DND-41 (cell line): Measurements from ENCODE around the gene FAM228B.

Experiments
- ATAC-seq: fragments of 200-7000 bp; cut with Tn5 transposase; 3 replicates; pipeline ENCODE4 v1.9.1; 2021; ENCODE audit warnings: low read depth; ENCODE audit not compliant: insufficient read depth
- DNase-seq: peaks from one replicate; pipeline ENCODE4 v3.0.0-alpha.2; 2020
- H2AFZ ChIP-seq: 2 replicates; pipeline ENCODE4 v1.6.0; 2012; ENCODE audit warnings: low read depth, low read length
- H3K27ac ChIP-seq: 2 replicates; pipeline ENCODE4 v1.5.1; 2012; ENCODE audit warnings: low read length, inconsistent platforms
- H3K27me3 ChIP-seq: fragments of 200-600 bp; sonication (generic); 2 replicates; pipeline ENCODE4 v1.6.0; 2012; ENCODE audit warnings: low read length, mild to moderate bottlenecking, inconsistent platforms; ENCODE audit not compliant: insufficient read depth, poor library complexity
- H3K36me3 ChIP-seq: 2 replicates; pipeline ENCODE4 v1.5.1; 2012; ENCODE audit warnings: low read length, inconsistent platforms; ENCODE audit not compliant: insufficient read depth
- H3K4me1 ChIP-seq: 2 replicates; pipeline ENCODE4 v1.5.1; 2012; ENCODE audit warnings: mild to moderate bottlenecking, low read length; ENCODE audit not compliant: insufficient read depth
- H3K4me2 ChIP-seq: 2 replicates; pipeline ENCODE4 v1.6.0; 2012; ENCODE audit warnings: mild to moderate bottlenecking, moderate library complexity, low read length, inconsistent platforms; ENCODE audit not compliant: insufficient read depth
- H3K4me3 ChIP-seq, 2 experiments: fragments of 200-600 bp in 1 of 2; shearing (Covaris generic) in 1 of 2; 2 replicates each; pipeline ENCODE4 v1.5.1; 2012 to 2016; ENCODE audit warnings: inconsistent platforms in 2 of 2, low read length in 2 of 2, mild to moderate bottlenecking in 2 of 2, low read depth in 1 of 2, moderate library complexity in 1 of 2
- H3K79me2 ChIP-seq: 2 replicates; pipeline ENCODE4 v1.6.0; 2012; ENCODE audit warnings: low read length, inconsistent platforms; ENCODE audit not compliant: insufficient read depth
- H3K9ac ChIP-seq: 2 replicates; pipeline ENCODE4 v1.6.0; 2012; ENCODE audit warnings: low read depth, mild to moderate bottlenecking, inconsistent platforms, low read length, moderate library complexity
- H3K9me3 ChIP-seq: 2 replicates; pipeline ENCODE4 v1.5.1; 2012; ENCODE audit warnings: low read length, moderate library complexity, mild to moderate bottlenecking, inconsistent platforms; ENCODE audit not compliant: insufficient read depth, severe bottlenecking
- H4K20me1 ChIP-seq: 2 replicates; pipeline ENCODE4 v1.6.0; 2012; ENCODE audit warnings: low read length; ENCODE audit not compliant: insufficient read depth
- EZH2 ChIP-seq: IDR thresholded peaks from 3 replicates; pipeline ENCODE4 v1.6.1; 2012; ENCODE audit warnings: borderline replicate concordance, low read depth, mild to moderate bottlenecking, moderate library complexity, low read length, inconsistent platforms; ENCODE audit not compliant: severe bottlenecking
- TF ChIP-seq, protein P1 (sequence below): IDR thresholded peaks from 2 replicates; pipeline ENCODE4 v1.5.1; 2012; ENCODE audit warnings: borderline replicate concordance, low read length, moderate library complexity, mild to moderate bottlenecking; ENCODE audit not compliant: poor library complexity, severe bottlenecking; ENCODE audit errors: extremely low read depth

The FAM228B gene

DNA sequence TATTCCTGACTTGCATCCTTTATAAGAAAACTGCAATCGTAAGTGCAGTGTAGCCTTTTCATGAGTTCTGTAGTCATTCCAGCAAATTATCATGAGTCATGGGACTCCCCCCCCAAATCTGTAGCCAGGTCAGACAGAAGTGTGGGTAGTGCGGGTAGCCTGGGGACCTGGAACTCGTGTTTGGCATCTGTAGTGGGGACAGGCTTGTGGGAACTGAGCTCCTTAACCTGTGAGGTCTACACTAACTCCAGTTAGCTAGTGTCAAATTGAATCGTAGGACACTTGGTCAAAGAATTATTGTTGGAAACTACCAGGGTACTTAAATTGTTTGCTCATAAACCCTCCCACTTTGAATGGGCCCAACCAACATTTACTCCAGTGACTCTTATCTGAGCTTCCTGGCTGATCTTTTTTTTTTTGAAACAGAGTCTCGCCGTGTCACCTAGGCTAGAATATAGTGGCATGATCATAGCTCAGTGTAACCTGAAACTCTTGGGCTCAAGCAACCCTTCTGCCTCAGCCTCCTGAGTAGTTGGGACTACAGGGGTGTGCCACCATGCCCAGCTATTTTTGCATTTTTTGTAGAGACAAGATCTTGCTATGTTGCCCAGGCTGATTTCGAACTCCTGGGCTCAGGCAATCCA, 12.5 kb upstream of the FAM228B start:
- H4K20me1 ChIP-seq: no peaks in the 10 kb centered on the region
- no peak for TF ChIP-seq EZH2
- TF ChIP-seq, protein P1, sequence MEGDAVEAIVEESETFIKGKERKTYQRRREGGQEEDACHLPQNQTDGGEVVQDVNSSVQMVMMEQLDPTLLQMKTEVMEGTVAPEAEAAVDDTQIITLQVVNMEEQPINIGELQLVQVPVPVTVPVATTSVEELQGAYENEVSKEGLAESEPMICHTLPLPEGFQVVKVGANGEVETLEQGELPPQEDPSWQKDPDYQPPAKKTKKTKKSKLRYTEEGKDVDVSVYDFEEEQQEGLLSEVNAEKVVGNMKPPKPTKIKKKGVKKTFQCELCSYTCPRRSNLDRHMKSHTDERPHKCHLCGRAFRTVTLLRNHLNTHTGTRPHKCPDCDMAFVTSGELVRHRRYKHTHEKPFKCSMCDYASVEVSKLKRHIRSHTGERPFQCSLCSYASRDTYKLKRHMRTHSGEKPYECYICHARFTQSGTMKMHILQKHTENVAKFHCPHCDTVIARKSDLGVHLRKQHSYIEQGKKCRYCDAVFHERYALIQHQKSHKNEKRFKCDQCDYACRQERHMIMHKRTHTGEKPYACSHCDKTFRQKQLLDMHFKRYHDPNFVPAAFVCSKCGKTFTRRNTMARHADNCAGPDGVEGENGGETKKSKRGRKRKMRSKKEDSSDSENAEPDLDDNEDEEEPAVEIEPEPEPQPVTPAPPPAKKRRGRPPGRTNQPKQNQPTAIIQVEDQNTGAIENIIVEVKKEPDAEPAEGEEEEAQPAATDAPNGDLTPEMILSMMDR: no peak
- no peaks in the 10 kb centered on the region for H3K27me3 ChIP-seq
- no peak overlapping the region for H3K9ac ChIP-seq
- no peaks in the 10 kb centered on the region for H3K4me1 ChIP-seq
- H3K4me2 ChIP-seq: no peak overlapping the region
- ATAC-seq (no peak), DNase-seq (no peak)
- H3K4me3 ChIP-seq: no peak overlapping the region
- H3K27ac ChIP-seq: no peak overlapping the region
- peaks cover 3% of the 10 kb centered on the region for H3K9me3 ChIP-seq
- H3K36me3 ChIP-seq: no peaks in the 10 kb centered on the region
- no peaks in the 10 kb centered on the region for H3K79me2 ChIP-seq
- H2AFZ ChIP-seq: no peak overlapping the region

DNA sequence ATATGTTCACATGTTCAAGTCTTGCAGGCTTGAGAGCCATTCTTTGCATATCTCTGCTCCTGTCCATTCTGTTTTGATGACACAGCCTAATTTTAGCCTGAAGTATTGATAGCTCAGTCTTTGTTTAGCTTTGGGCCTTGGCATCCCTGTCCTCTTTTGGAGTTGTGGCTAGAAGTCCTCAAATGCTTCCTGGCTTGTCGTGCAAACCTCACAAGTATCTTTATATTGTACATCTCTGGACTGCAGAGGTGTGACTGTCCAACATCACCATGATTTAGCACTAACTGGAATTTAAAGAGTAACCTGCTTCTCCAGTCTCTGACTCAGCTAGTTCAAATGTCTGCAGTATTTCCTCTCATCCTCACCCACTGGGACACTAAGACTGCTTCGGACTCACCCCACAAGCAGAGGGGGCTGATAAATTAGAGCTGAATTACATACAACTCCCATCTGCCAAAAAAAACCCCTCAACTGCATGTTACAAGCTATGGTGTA, 11.8 kb upstream of the FAM228B start:
- no peaks in the 10 kb centered on the region for H3K36me3 ChIP-seq
- TF ChIP-seq, protein P1: no peak
- no peak for TF ChIP-seq EZH2
- DNase-seq: no peak
- H4K20me1 ChIP-seq: no peaks in the 10 kb centered on the region
- no peak overlapping the region for H3K4me3 ChIP-seq
- H3K4me2 ChIP-seq: no peak overlapping the region
- no peaks in the 10 kb centered on the region for H3K79me2 ChIP-seq
- no peaks in the 10 kb centered on the region for H3K27me3 ChIP-seq
- no peak overlapping the region for H2AFZ ChIP-seq
- H3K9ac ChIP-seq: no peak overlapping the region
- peaks cover 3% of the 10 kb centered on the region for H3K9me3 ChIP-seq
- no peak overlapping the region for H3K27ac ChIP-seq
- no peak for ATAC-seq
- no peaks in the 10 kb centered on the region for H3K4me1 ChIP-seq

DNA sequence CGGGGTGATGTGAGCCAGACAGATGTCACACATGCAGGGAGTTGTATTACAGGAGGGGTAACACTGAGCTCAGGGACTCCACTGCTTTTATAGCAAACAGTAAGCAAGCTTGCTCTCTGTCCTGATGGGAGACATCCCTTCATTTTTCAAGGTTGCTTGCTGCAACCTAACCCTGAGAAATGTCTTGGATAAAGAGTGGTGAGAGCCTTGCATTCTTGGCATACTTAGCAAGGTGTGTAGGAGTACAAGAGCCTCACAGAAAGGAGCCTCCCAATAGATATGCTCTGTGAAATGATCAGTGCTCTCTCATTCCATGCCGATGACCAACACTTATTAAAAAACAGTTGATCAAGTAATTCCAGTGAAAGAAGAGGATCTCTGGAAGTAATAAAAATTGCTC, 8.2 kb upstream of the FAM228B start:
- no peaks in the 10 kb centered on the region for H3K9me3 ChIP-seq
- no peaks in the 10 kb centered on the region for H3K4me1 ChIP-seq
- H3K36me3 ChIP-seq: no peaks in the 10 kb centered on the region
- no peak overlapping the region for H3K4me3 ChIP-seq
- TF ChIP-seq EZH2: no peak
- TF ChIP-seq, protein P1: no peak
- H3K9ac ChIP-seq: no peak overlapping the region
- H3K4me2 ChIP-seq: no peak overlapping the region
- no peaks in the 10 kb centered on the region for H4K20me1 ChIP-seq
- no peak for DNase-seq
- H3K27me3 ChIP-seq: no peaks in the 10 kb centered on the region
- H3K79me2 ChIP-seq: no peaks in the 10 kb centered on the region
- no peak overlapping the region for H2AFZ ChIP-seq
- no peak for ATAC-seq
- H3K27ac ChIP-seq: no peak overlapping the region

DNA sequence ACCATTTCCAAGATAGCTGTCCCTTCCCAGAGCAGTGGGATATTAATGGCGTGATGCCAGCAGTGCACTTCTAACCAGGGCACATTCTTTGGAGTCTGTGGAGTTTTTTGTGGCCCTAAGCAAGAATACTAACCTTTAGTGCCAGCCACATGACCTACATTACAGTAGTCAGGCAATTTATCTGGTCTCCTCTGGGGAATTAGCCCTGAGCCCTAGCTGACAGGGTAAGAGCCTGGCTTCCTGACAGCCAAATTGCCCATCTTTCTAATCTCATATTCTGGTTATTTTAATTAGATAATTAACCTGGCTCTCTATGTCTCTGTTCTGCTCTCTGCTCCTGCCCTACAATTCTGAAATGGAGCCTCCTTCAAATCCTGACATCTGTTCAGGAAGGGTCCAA, 5.4 kb upstream of the FAM228B start:
- H3K9me3 ChIP-seq: no peaks in the 10 kb centered on the region
- H4K20me1 ChIP-seq: no peaks in the 10 kb centered on the region
- no peak overlapping the region for H2AFZ ChIP-seq
- DNase-seq: no peak
- H3K27me3 ChIP-seq: no peaks in the 10 kb centered on the region
- H3K36me3 ChIP-seq: no peaks in the 10 kb centered on the region
- no peaks in the 10 kb centered on the region for H3K79me2 ChIP-seq
- TF ChIP-seq, protein P1: no peak
- no peak for TF ChIP-seq EZH2
- H3K9ac ChIP-seq: no peak overlapping the region
- H3K4me2 ChIP-seq: no peak overlapping the region
- peaks cover 8% of the 10 kb centered on the region for H3K4me1 ChIP-seq
- no peak overlapping the region for H3K27ac ChIP-seq
- no peak for ATAC-seq
- H3K4me3 ChIP-seq: no peak overlapping the region
